GM18519 (cell line): ENCODE measurements around the gene SPOCK3.
A peak's percentile ranks its signal among the peaks of the same experiment; 100 is the strongest.
"Not testable (repeated sequence)": the region's sequence is repeated elsewhere in the genome, so short reads cannot be mapped to it uniquely, and the experiment has no call there.

ENCODE experiments used
- ATAC-seq: cut with Tn5 transposase; IDR thresholded peaks from one replicate; pipeline ENCODE4 v1.9.1; 2021; ENCODE audit warnings: mild to moderate bottlenecking, moderate library complexity; ENCODE audit not compliant: unreplicated experiment, low FRiP score

Gene SPOCK3

DNA sequence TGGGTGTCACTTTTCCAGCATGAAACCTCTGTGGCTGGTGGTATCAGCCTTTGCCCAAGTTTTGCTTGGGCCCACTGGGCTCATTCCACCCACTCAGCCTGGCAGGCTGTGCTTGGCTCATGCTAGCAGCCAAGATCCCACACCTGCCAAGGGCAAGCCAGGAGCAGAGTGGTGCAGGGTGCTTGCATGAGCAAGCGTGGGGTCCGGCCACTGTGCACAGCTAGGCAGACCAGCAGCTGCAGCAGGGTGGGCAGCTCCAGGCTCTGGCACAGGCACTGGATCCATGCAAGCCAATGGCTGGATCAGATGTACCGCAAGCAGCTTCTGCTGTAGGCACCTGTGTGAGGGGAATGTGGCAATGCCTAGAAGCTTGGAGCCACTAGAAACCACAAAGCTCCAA is 253.9 kb downstream of the SPOCK3 start:
- no peak for ATAC-seq

DNA sequence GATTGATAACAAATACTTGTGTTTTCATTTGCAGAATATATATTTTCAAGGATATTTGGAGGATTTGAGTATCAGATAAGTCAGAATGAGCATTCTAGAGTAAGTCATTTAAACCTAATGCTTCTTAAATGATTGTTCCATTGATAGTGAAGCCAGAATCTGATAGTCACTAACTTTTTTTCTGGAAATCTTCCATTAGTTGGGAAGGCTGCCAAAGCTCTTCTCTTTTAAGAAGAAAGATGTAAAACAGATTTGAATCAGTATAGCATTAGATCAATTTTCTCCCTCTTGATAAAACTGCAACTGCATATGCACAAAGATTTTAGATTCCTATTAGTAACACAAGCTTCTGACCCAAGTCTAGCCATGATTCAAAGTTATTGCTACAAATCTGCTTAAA is 256.7 kb downstream of the SPOCK3 start:
- no peak for ATAC-seq

DNA sequence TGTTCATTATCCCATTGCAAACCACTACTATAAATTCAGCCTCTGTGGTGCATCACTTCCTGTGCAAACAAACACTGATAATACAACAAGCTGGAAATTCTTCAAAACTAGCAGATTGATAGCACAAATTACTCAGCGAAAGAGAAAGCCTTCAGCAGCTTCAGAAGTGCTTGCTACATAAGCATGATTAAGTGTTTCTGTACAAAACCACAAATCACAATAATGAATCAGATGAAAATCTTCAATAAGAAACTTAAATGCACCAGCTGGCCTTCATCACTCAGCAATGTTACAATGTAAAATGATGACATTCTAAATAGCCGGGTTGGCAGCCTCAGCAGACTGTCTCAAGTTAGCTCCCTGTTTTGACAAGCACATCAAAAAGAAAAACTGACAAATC is 262.2 kb downstream of the SPOCK3 start:
- peak; percentile 84 for ATAC-seq

DNA sequence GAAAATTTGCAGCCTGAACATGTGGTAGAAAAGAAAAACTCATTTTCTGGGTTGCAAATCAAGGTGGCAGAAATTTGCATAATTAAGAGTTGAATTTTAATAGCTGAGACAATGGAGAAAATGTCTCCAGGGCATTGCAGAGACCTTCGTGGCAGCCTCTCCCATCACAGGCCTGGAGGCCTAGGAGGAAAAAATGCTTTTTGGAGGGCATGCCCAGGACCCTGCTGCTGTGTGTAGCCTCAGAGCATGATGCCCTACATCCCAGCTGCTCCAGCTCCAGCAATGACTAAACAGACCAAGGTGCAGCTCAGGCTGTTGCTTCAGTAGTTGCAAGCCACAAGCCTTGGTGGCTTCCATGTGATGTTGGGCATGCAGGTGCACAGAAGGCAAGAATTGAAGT is 266.1 kb downstream of the SPOCK3 start:
- not testable (repeated sequence) for ATAC-seq

DNA sequence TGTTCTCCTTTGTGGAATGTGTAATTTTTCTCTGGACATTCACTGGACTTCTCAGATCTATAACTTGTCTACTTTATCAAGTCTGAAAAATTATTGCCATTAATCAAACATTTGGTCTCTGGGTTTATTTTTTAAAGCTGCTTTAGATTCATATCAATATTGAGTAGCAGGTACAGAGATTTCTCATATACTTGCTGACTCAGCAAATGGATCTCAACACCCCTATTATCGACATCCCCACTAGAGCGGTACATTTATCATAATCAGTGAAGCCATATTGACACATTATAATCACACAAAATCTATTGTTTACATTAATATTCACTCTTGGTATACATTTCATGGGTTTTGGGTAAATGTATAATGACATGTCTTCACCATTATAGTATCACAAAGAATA is 268.7 kb downstream of the SPOCK3 start:
- ATAC-seq, result no peak

DNA sequence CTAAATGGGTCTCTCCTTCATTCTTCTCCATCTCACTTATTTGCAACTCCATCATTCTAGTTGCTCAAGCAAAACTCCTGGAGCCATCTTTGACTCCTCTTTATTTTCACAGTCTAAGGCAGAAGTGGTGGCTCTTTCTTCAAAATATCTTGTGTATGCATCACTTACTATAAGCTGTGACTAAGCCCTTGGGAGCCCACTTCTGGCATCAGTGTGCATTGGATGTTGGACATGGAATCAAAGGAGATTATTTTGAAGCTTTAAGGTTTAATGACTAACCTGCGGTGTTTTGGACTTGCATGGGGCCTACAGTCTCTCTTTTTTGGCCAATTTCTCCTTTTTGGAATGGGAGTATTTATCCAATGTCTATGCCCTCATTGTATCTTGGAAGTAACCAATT is 276.8 kb downstream of the SPOCK3 start:
- ATAC-seq, result no peak

DNA sequence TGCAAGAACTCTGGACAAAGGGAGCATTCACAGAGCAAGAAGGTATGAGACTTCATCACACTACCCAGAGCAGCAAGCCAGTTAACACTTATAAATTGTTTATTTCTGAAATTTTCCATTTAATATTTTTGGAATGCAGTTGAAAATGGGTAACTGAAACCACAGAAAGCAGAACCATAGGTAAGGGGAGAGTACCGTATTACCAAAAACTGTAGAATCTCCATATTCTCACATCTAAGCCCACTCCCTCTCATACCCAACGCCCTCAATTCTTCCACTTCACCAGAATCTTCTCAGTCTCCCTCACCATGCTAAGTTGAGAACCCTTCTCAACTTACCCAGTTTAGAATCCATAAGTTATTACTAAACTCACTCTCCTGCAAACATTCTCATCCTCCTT is 277.8 kb downstream of the SPOCK3 start:
- ATAC-seq, result no peak

DNA sequence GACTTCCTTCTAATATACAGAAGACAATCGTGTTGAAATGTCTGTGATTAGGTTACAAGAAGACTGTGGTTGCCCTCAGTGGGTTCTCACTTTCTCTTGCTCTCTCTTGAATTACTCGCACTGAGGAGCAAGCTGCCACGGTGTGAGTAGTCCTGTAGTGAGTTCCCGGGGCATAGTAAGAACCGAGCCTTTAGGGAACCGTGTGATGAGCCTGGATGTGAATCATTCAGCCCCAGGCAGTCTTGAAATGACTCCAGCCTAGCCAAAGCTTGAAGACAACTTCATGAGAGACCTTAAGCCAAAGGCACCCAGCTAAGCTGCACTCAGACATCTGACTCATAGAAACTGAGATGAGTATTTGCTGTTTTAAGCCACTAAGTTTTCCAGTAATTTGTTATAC is 292.7 kb downstream of the SPOCK3 start:
- ATAC-seq, result peak; percentile 53

DNA sequence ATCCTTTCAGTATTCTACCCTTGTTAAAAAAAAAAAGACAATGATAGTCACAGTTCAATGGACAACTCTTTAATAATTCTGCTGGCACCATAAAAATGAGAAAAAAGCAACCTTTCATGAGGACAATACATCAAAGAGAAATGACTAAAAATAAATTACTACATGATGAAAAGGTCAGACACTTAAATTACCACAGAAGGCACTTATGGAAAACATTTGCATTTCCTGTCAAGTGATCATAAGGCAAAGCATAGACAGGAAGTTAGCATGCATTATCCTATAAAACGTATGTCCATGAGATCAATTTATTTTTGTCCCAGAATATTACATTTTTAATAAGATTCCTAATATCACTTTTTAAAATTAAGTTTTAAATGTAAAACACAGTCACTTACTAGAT is 303.8 kb downstream of the SPOCK3 start:
- no peak for ATAC-seq

DNA sequence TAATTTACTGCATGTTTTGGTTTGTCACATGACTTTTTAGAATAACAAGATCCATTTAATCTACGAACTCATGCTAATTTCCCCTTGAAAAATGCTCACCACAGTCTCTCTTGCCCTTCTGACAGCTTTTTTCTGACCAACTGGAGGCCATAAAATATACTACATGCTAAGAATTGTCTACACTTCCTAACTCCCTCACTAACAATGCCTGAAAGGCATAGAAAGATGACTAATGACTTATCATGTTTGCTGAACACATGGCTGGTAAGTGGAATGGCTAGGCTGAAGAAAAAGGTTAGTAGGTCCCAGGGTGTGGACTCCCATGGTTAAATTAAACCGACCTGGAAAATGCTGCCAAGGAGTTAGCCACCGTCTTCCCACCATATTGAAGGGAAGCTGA is 309.9 kb downstream of the SPOCK3 start:
- no peak for ATAC-seq

DNA sequence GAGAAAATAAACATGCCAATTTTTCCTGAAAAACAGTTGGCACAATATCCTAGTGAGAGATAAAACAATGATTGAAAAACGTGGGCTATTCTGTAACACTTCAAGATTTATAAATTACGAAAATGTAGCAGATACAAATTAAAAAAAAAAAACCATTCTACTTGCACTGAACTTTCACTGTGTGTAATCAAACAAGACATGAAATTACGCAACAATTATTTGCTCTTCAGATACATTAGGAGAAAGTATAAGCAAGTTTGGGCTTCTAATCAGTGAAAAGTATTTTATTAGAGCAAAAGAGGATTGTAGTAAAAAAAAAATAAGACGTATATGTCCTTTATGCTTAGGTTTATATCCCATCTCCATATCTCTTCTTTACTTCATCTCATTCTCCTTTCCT is 320.4 kb downstream of the SPOCK3 start:
- no peak for ATAC-seq

DNA sequence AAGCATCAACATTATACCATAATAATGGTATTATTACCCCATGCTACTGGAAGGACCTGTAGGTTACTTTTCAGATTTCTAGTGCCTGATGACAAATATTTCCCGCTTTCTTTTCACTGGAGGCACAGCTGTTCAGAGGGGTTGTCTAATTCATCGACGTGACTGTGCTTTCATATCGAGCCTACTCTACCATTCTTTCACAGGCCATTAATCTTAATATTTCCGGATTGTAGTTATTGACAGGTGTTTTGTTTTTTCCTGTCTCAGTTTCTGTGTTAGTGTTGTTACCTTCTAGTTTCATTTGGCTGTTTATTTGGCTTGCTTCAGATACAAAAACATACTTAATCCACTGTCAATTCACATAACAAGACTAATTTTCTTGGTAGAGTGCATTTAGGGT is 330.9 kb downstream of the SPOCK3 start:
- ATAC-seq, result no peak

DNA sequence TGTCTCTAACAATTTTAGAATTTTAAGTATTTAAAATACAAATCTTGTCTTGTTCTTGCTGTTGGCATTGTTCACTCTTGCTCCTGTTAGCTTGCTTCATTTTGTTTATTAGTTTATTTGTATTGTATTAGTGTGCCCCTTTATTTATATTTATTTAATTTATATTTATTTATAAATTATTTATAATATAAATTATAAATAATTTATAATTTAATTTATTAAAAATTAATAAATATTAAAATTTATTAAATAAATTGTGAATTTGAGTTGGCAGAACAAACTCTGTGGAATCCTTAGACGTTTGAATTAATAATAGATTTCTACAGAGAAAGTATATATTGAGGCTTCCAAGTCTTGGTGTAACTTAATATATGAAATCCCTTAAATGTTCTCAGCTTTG is 331.4 kb downstream of the SPOCK3 start:
- ATAC-seq, result no peak

DNA sequence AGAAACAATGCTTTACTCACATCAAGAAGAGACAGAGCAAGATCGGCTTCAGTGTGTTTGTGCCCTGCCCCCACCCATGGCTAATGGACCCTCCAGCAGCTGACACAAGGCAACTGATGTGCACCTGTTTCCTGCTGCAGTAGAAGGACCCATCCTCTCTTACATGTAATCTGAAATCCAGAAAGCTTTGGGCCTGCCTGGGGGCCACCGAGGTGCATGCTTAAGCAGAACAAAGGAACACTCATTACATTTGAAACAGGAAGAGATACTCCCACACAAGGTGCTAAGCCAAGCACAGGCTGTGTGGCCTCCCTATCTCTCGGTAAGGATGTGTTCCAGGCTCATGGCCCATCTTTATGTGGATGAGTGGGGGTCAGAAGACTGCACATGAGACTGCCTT is 338.0 kb downstream of the SPOCK3 start:
- ATAC-seq, result peak; percentile 80

DNA sequence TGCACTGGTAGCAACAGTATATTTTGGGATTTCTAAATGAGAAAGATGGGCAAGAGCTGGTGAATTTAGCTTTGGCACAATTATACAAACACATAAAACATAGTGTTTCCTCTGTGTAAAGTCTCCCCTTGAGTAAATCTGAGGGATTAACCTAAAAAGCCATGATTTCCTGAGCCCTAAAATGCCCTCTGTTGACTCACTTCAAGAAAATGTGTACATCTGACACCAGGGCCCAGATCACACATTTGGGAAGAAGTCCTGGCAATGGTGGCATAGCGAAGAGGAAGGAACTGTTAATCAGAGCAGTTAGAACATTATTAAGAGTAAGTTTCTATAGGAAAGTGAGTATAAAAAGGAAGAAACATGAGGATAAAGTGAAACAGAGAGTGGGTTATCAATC is 338.5 kb downstream of the SPOCK3 start:
- ATAC-seq, result peak; percentile 3

DNA sequence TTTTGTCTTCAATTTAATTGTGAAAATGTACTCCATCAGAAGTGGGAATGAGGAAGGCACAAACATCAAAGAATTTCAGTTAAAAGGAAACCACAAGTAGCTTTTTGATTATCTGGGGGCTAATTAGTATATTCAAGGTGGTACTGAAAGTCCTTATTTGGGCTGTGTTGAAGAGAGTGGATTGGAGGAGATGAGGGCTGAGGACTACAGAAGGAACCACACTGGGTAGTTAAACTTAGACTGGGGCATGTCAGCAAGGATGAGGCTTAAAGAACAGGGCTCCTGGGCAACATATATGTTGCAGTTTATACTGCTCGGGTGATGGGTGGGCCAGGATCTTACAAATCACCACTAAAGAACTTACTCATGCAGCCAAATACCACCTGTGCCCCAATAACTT is 346.8 kb downstream of the SPOCK3 start:
- no peak for ATAC-seq

DNA sequence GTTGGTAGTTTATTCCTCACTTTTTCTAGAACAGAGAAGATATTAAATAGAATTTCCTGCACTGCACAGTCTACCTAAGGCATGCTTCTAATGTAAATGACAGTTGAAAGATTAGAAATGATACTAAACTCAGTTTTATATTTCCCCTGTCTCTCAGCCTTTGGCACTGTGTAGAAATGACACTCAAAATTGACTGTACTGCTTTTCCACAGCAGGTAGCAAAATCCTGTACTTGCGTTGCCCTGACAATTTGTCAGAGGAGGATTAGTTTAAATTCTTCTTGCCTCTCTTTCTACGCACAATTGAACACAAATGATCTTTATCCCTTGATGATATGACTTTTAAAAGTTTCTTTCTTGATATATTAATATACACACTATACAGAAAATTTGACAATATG is 347.6 kb downstream of the SPOCK3 start:
- no peak for ATAC-seq

DNA sequence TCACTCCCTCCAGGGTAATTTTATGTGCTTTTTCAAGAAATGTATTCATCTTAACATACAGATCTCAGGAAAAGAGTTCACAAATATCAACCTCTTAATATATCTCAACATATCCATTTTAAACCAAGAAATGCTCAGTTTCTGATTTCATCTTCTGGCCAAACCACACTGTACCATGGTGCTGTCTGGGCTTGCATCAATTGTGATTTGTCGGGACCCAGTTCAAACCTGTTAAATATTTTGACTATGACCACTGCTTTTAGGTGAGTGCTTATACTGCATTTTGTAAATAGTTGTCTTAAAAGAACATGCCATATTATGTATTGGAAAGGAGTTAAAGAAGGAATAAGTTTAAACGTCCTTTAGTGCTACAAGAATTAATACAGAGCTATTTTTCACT is 352.1 kb downstream of the SPOCK3 start:
- ATAC-seq, result no peak

DNA sequence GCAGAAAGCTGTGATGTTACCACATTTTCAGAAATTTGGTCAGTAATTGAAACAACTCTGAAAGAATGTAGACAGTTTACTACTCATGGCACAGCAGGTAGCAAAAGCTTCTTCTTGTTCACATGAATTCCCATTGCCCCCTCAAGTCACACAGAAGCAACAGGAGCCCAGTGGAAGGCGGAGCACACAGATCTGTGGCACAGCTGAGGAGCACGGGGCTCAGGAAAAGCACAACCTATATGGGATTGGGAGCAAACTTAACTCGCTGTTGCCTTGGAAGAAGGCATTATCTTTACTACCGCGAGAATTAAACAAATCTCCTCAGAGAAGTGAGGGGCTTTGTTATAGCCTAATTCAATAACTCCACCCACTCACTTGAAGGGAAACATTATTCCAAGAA is 358.5 kb downstream of the SPOCK3 start:
- ATAC-seq, result no peak

DNA sequence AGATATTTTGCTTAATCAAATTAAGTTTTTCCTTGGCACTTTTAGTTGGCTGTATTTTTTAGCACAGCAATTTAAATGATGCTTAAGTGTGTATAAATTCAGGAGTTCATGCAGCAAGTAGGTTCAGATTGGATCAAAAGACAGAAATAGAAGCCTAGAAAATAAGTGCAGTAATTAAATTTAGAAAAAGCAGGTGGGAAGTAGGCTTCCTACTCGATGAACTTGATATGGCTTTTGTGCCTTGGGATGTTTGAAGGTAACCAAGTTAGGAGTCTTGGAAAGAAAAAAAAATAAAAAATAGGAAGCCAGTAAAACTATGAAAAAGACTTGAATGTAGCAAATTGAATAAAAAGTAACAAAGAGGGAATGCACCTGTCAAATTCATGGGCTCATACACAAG is 372.3 kb downstream of the SPOCK3 start:
- no peak for ATAC-seq

DNA sequence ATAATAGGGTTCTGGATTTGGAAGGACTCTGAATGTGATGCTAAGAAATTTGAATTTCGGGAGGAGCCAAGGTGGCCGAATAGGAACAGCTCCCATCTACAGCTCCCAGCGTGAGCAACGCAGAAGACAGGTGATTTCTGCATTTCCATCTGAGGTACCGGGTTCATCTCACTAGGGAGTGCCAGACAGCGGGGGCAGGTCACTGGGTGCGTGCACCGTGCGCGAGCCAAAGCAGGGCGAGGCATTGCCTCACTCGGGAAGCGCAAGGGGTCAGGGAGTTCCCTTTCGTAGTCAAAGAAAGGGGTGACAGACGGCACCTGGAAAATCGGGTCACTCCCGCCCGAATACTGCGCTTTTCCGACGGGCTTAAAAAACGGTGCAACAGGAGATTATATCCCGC is 383.9 kb downstream of the SPOCK3 start:
- ATAC-seq, result not testable (repeated sequence)

DNA sequence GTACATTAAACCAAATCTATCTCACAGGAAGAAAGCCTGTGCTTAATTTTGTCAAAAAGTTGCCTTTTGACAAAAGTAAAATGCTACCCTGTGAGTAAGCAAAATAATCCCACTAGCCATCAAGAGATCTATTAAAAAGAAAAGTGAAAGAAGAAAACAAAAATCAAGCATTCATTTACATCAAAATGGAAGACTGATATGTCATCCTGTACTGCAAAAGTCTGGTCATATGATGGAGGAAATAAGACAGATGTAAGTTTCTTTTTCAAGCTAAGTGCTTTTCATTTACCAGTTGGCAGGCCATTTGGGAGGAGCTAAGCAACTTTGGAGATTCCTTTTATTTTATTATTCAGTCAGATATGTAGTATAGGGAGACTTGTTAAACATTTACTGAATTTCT is 387.4 kb downstream of the SPOCK3 start:
- ATAC-seq, result peak; percentile 43

DNA sequence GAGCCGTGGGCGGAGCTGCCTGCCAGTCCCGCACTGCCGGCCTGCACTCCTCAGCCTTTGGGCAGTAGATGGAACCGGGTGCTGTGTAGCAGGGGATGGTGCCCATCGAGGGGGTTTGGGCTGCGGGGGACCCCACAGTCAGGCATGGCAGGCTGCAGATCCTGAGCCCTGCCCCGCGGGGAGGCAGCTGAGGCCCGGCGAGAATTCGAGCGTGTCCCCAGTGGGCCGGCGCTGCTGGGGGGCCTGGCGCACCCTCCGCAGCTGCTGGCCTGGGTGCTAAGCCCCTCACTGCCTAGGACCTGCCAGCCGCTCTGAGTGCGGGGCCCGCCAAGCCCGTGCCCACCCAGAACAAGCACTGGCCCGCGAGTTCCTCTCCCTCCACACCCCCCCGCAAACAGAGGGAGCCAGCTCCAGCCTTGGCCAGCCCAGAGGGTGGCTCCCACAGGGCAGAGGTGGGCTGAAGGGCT is 391.5 kb downstream of the SPOCK3 start:
- no peak for ATAC-seq
